SK-N-SH (cell line): ENCODE measurements around the gene ZEB2. TPM values are rescaled to one million over a fixed set of nuclear protein-coding genes. Genes with fewer than 3 reads are reported as not detected.

Experiments used
- CTCF ChIA-PET: fragments of 300-600, 350-600 bp; formaldehyde crosslinking; extraction: SDS; loops from one replicate; lab custom pipeline; 2021; lab: Yijun Ruan, JAX
- POLR2A ChIA-PET: fragments of 350-600 bp; sonication (Branson Sonifier 250); formaldehyde crosslinking; extraction: SDS; loops from one replicate; lab custom pipeline; 2020; ENCODE audit warnings: antibody characterized with exemption, inconsistent platforms; lab: Yijun Ruan, JAX
- DNase-seq: peaks from one replicate; pipeline ENCODE4 v3.0.0; 2012
- H2AFZ ChIP-seq: fragments of 200-600 bp; sonication (generic); 2 replicates; pipeline ENCODE4 v1.8.1; 2016; ENCODE audit warnings: antibody characterized with exemption, mild to moderate bottlenecking, low read depth
- H3F3A ChIP-seq: fragments of 200-600 bp; sonication (generic); replicated peaks from 2 replicates; pipeline ENCODE3; 2016; ENCODE audit warnings: antibody characterized with exemption, mild to moderate bottlenecking; ENCODE audit not compliant: insufficient read depth
- H3K27ac ChIP-seq, 2 experiments: fragments of 200-500 bp in 1 of 2; fragments of 200-600 bp in 1 of 2; sonication (Bioruptor generic) in 1 of 2; sonication (generic), shearing (Covaris generic) in 1 of 2; 2 replicates each; pipeline versions ENCODE4 v1.5.1 to v1.6.1; 2014 to 2016; ENCODE audit warnings: low read depth in 2 of 2, inconsistent platforms in 1 of 2, low read length in 1 of 2, mild to moderate bottlenecking in 1 of 2, mixed read lengths in 1 of 2
- H3K27me3 ChIP-seq: fragments of 200-600 bp; sonication (generic), shearing (Covaris generic); 2 replicates; pipeline ENCODE4 v1.6.1; 2016; ENCODE audit warnings: mixed run types; ENCODE audit not compliant: insufficient read depth
- H3K36me3 ChIP-seq, 2 experiments: fragments of 200-500 bp in 1 of 2; fragments of 200-600 bp in 1 of 2; sonication (Bioruptor generic) in 1 of 2; sonication (generic) in 1 of 2; replicated peaks in 1 of 2; 2 replicates each; pipeline versions ENCODE3 to v1.5.1; 2014 to 2016; ENCODE audit warnings: low read length in 1 of 2, mild to moderate bottlenecking in 1 of 2; ENCODE audit not compliant: insufficient read depth in 2 of 2, control insufficient read depth in 1 of 2
- H3K4me1 ChIP-seq, 2 experiments: fragments of 200-500 bp in 1 of 2; fragments of 200-600 bp in 1 of 2; sonication (Bioruptor generic) in 1 of 2; sonication (generic), shearing (Covaris generic) in 1 of 2; 2 replicates each; pipeline versions ENCODE4 v1.5.1 to v1.6.1; 2014 to 2016; ENCODE audit warnings: low read depth in 1 of 2, low read length in 1 of 2, mixed run types in 1 of 2; ENCODE audit not compliant: insufficient read depth in 2 of 2, control insufficient read depth in 1 of 2
- H3K4me2 ChIP-seq: fragments of 200-600 bp; sonication (generic), shearing (Covaris generic); 2 replicates; pipeline ENCODE4 v1.6.1; 2017; ENCODE audit warnings: mixed run types
- H3K4me3 ChIP-seq, 2 experiments: fragments of 200-500 bp in 1 of 2; fragments of 200-600 bp in 1 of 2; sonication (Bioruptor generic) in 1 of 2; sonication (generic), shearing (Covaris generic) in 1 of 2; 2 replicates each; pipeline versions ENCODE4 v1.5.1 to v1.8.1; 2014 to 2016; ENCODE audit warnings: low read depth in 2 of 2, inconsistent platforms in 1 of 2, low read length in 1 of 2, mild to moderate bottlenecking in 1 of 2, mixed read lengths in 1 of 2, moderate library complexity in 1 of 2
- H3K79me2 ChIP-seq: fragments of 200-600 bp; sonication (generic); 2 replicates; pipeline ENCODE4 v1.8.1; 2017; ENCODE audit warnings: mild to moderate bottlenecking; ENCODE audit not compliant: insufficient read depth
- H3K9ac ChIP-seq: fragments of 200-600 bp; sonication (generic); 2 replicates; pipeline ENCODE4 v1.6.1; 2017; ENCODE audit warnings: mixed run types
- H3K9me2 ChIP-seq: fragments of 200-600 bp; sonication (generic); 2 replicates; pipeline ENCODE4 v1.6.1; 2017; ENCODE audit warnings: mixed run types
- H3K9me3 ChIP-seq: fragments of 200-600 bp; sonication (generic); 2 replicates; pipeline ENCODE4 v1.6.1; 2017; ENCODE audit warnings: mixed run types, mild to moderate bottlenecking, moderate library complexity
- H4K20me1 ChIP-seq: fragments of 200-600 bp; sonication (generic); 2 replicates; pipeline ENCODE4 v1.6.1; 2017; ENCODE audit warnings: mild to moderate bottlenecking, mixed run types; ENCODE audit not compliant: insufficient read depth
- EP300 ChIP-seq, 2 experiments: IDR thresholded peaks; 2 replicates each; pipeline versions ENCODE4 v1.4.0 to v1.6.1; 2012; ENCODE audit warnings: borderline replicate concordance in 1 of 2, low read depth in 1 of 2, low read length in 1 of 2
- EZH2phosphoT487 ChIP-seq: fragments of 200-600 bp; sonication (generic); IDR thresholded peaks from 2 replicates; pipeline ENCODE4 v1.6.1; 2017; ENCODE audit warnings: low read depth, mixed run types, mild to moderate bottlenecking, antibody characterized with exemption, moderate library complexity, borderline replicate concordance
- FOXJ3 ChIP-seq: sonication (generic); formaldehyde crosslinking; IDR thresholded peaks from 2 replicates; pipeline ENCODE4 v1.5.1; 2020; ENCODE audit warnings: mild to moderate bottlenecking, missing genetic modification reagents
- FOXM1 ChIP-seq: IDR thresholded peaks from 2 replicates; pipeline ENCODE4 v1.4.0; 2012; ENCODE audit warnings: low read depth, mild to moderate bottlenecking
- GABPA ChIP-seq: IDR thresholded peaks from 2 replicates; pipeline ENCODE4 v1.4.0; 2012; ENCODE audit warnings: low read depth, mild to moderate bottlenecking
- JUND ChIP-seq: IDR thresholded peaks from 2 replicates; pipeline ENCODE4 v1.4.0; 2012
- RAD21 ChIP-seq: IDR thresholded peaks from 2 replicates; pipeline ENCODE4 v1.6.1; 2012; ENCODE audit warnings: mild to moderate bottlenecking, low read length
- RFX5 ChIP-seq: IDR thresholded peaks from 2 replicates; pipeline ENCODE4 v1.6.1; 2012; ENCODE audit warnings: mild to moderate bottlenecking, improper control_type of control experiment, low read length
- SMC3 ChIP-seq: IDR thresholded peaks from 2 replicates; pipeline ENCODE4 v1.6.1; 2012; ENCODE audit warnings: low read depth, low read length, improper control_type of control experiment
- TAF1 ChIP-seq: IDR thresholded peaks from 2 replicates; pipeline ENCODE4 v1.6.1; 2012; ENCODE audit warnings: low read depth, mild to moderate bottlenecking, low read length, moderate library complexity, borderline replicate concordance
- TCF12 ChIP-seq: IDR thresholded peaks from 2 replicates; pipeline ENCODE4 v1.4.0; 2012
- YY1 ChIP-seq: IDR thresholded peaks from 2 replicates; pipeline ENCODE4 v1.4.0; 2012; ENCODE audit warnings: low read depth, mild to moderate bottlenecking
- WGBS: methylation state at CpG from one replicate; pipeline ENCODE4 v1.1.6; 2017; ENCODE audit warnings: low lambda C conversion rate; 5-methylcytosine and 5-hydroxymethylcytosine counted together
- polyA plus RNA-seq, 3 experiments: library from polyadenylated mRNA; depleted of rRNA; stranded (reverse); fragments of >200 nt; gene quantifications; 2 replicates each; pipeline ENCODE4 v1.2.3, GENCODE V29; 2012
- TF ChIP-seq, protein P1 (sequence below): fragments of 200-600 bp; sonication (generic); IDR thresholded peaks from 2 replicates; pipeline ENCODE4 v1.6.1; 2017; ENCODE audit warnings: antibody characterized with exemption, mild to moderate bottlenecking, moderate library complexity
- TF ChIP-seq, protein P2 (sequence below): IDR thresholded peaks from 2 replicates; pipeline ENCODE4; 2012
- TF ChIP-seq, protein P3 (sequence below): fragments of 150-350 bp; IDR thresholded peaks from 2 replicates; pipeline ENCODE4 v1.6.1; 2016; ENCODE audit warnings: mild to moderate bottlenecking, low read depth, low read length
- TF ChIP-seq, protein P4 (sequence below): IDR thresholded peaks from 2 replicates; pipeline ENCODE4 v1.4.0; 2012; ENCODE audit warnings: low read depth, borderline replicate concordance

Gene ZEB2
- polyA plus RNA-seq, 1 of the 3 experiments (the other 2 are of a cell fraction), result 16.3 TPM

DNA sequence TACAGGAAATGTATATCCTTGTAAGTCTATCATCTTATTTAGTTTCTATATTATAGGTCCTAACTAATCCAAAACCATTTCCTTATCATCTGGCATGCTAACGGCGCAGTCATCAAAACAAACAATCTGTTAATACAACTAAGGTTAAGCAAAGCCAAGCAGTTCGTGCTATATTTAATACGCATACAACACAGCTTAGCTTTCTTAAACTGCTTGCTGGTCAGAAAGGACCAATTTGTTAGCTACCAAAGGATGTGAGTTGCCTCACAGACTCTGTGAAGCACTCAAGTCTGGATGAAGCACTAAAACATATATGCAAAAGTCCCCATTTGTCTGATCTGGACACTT lies 67.0 kb downstream of the ZEB2 start:
- Histone ChIP-seq H3K79me2 (peaks cover 97% of the 10 kb centered on the region), H4K20me1 (no peaks in the 10 kb centered on the region; the same call in 1 of the 2 replicates), H3K9ac (peak overlapping the region; percentile 55; the same call in 1 of the 2 replicates), H3K27ac (peak overlapping the region; percentile 74 to 99), H3K4me2 (peak overlapping the region; percentile 74), H2AFZ (peak overlapping the region; percentile 14; the same call in 1 of the 2 replicates), H3K4me1 (peaks cover 46 to 47% of the 10 kb centered on the region in 2 experiments), H3K36me3 (peaks cover 0 to 6% of the 10 kb centered on the region in 2 experiments), H3K27me3 (no peaks in the 10 kb centered on the region), H3F3A (peaks cover 19% of the 10 kb centered on the region), H3K9me3 (no peaks in the 10 kb centered on the region), H3K9me2 (no peaks in the 10 kb centered on the region), H3K4me3 (peak overlapping the region; percentile 41 to 48)
- POLR2A ChIA-PET, result no interaction called here
- 39% methylated on average over 4 of the region's 4 CpGs for WGBS
- DNase-seq, result no peak
- CTCF ChIA-PET, result interaction anchor here (1.0 to 1.8 kb wide), 4 partner anchors 8 to 25 kb away, joined by 3 to 5 read pairs (median 3); no protein-coding TSS in a partner anchor
- no peak for TF ChIP-seq TAF1
- TF ChIP-seq EZH2phosphoT487, result no peak
- no peak for TF ChIP-seq RAD21
- no peak for TF ChIP-seq EP300 (IDR thresholded peaks at IDR 0.05; ENCODE audit: borderline replicate concordance in 1 of 2, low read depth in 1 of 2, low read length in 1 of 2)
- TF ChIP-seq JUND, result no peak
- TF ChIP-seq, protein P1, sequence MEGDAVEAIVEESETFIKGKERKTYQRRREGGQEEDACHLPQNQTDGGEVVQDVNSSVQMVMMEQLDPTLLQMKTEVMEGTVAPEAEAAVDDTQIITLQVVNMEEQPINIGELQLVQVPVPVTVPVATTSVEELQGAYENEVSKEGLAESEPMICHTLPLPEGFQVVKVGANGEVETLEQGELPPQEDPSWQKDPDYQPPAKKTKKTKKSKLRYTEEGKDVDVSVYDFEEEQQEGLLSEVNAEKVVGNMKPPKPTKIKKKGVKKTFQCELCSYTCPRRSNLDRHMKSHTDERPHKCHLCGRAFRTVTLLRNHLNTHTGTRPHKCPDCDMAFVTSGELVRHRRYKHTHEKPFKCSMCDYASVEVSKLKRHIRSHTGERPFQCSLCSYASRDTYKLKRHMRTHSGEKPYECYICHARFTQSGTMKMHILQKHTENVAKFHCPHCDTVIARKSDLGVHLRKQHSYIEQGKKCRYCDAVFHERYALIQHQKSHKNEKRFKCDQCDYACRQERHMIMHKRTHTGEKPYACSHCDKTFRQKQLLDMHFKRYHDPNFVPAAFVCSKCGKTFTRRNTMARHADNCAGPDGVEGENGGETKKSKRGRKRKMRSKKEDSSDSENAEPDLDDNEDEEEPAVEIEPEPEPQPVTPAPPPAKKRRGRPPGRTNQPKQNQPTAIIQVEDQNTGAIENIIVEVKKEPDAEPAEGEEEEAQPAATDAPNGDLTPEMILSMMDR, result no peak
- no peak for TF ChIP-seq FOXJ3 (CRISPR knock-in tag)
- no peak for TF ChIP-seq RFX5
- TF ChIP-seq, protein P2, sequence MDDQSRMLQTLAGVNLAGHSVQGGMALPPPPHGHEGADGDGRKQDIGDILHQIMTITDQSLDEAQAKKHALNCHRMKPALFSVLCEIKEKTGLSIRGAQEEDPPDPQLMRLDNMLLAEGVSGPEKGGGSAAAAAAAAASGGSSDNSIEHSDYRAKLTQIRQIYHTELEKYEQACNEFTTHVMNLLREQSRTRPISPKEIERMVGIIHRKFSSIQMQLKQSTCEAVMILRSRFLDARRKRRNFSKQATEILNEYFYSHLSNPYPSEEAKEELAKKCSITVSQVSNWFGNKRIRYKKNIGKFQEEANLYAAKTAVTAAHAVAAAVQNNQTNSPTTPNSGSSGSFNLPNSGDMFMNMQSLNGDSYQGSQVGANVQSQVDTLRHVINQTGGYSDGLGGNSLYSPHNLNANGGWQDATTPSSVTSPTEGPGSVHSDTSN, result no peak
- TF ChIP-seq, protein P3, sequence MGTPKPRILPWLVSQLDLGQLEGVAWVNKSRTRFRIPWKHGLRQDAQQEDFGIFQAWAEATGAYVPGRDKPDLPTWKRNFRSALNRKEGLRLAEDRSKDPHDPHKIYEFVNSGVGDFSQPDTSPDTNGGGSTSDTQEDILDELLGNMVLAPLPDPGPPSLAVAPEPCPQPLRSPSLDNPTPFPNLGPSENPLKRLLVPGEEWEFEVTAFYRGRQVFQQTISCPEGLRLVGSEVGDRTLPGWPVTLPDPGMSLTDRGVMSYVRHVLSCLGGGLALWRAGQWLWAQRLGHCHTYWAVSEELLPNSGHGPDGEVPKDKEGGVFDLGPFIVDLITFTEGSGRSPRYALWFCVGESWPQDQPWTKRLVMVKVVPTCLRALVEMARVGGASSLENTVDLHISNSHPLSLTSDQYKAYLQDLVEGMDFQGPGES, result no peak
- TF ChIP-seq SMC3, result no peak
- no peak for TF ChIP-seq TCF12
- no peak for TF ChIP-seq YY1
- TF ChIP-seq GABPA, result no peak
- TF ChIP-seq, protein P4, sequence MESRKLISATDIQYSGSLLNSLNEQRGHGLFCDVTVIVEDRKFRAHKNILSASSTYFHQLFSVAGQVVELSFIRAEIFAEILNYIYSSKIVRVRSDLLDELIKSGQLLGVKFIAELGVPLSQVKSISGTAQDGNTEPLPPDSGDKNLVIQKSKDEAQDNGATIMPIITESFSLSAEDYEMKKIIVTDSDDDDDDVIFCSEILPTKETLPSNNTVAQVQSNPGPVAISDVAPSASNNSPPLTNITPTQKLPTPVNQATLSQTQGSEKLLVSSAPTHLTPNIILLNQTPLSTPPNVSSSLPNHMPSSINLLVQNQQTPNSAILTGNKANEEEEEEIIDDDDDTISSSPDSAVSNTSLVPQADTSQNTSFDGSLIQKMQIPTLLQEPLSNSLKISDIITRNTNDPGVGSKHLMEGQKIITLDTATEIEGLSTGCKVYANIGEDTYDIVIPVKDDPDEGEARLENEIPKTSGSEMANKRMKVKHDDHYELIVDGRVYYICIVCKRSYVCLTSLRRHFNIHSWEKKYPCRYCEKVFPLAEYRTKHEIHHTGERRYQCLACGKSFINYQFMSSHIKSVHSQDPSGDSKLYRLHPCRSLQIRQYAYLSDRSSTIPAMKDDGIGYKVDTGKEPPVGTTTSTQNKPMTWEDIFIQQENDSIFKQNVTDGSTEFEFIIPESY, result no peak
- TF ChIP-seq FOXM1, result no peak
